HG03565 (cell line): ENCODE results near the gene DR1.
"Not testable (repeated sequence)": the region's sequence is repeated elsewhere in the genome, so short reads cannot be mapped to it uniquely, and the experiment has no call there.

Experiments used
- ATAC-seq: cut with Tn5 transposase; IDR thresholded peaks from one replicate; pipeline ENCODE4 v1.9.1; 2021; ENCODE audit warnings: mild to moderate bottlenecking, moderate library complexity; ENCODE audit not compliant: unreplicated experiment

Gene DR1

DNA sequence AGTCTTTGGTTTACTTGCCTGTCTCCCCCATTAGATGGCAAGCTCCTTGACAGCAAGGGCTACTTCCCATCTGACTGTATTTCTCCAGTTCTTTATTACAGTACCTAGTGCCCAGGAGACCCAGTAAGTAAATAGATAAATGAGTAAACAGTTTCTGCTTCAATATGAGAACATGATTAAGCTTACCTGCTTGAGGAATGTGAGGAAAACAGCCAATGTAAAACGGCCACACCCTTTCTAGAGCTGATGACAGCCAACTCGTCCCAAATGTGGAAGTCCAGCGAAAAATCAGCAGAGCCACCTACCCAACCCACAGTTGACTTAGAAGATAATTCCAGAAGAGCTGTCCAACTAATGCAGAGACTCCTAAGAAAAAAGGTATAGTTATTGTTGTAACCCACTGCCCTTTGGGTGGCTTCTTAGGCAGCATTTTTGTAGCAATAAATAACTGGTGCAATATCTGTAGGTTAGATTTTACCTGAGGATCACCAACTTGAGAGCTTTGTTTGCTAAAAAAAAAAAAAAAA lies 6.5 kb upstream of the DR1 start:
- no peak for ATAC-seq

DNA sequence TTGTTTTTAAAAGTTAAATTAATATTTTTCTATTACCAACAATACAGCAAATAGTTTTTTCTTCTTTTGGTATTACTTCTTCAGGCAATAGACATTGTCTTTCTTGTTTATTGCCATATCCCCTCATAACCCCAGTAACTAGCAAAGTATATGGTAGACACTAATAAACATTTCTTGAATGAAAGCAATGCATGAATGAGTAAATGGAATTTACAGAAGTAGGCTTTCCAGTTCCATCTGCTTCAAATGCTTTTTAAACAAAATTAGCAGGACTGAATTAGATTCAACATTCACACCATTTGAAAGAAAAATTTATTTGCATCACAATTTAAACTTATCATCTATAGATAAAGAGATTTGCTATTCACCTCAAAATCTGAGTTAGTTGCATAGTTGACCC lies 5.6 kb upstream of the DR1 start:
- no peak for ATAC-seq

DNA sequence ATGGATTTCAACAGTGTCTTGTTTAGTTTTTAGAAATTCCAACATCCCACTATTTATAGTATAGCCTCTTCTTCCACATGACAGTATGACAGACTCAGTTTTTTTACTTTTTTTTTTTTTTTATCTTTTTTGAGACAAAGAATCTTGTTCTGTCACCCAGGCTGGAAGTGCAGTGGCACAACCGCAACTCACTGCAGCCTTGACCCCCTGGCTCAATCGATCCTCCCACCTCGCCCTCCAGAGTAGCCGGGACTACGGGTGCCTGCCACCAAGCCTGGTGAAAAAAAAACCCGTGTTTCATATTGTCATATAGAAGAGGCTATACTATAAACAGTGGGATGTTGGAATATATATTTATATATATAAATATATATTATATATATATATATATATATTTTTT lies 1.2 kb upstream of the DR1 start:
- ATAC-seq = no peak

DNA sequence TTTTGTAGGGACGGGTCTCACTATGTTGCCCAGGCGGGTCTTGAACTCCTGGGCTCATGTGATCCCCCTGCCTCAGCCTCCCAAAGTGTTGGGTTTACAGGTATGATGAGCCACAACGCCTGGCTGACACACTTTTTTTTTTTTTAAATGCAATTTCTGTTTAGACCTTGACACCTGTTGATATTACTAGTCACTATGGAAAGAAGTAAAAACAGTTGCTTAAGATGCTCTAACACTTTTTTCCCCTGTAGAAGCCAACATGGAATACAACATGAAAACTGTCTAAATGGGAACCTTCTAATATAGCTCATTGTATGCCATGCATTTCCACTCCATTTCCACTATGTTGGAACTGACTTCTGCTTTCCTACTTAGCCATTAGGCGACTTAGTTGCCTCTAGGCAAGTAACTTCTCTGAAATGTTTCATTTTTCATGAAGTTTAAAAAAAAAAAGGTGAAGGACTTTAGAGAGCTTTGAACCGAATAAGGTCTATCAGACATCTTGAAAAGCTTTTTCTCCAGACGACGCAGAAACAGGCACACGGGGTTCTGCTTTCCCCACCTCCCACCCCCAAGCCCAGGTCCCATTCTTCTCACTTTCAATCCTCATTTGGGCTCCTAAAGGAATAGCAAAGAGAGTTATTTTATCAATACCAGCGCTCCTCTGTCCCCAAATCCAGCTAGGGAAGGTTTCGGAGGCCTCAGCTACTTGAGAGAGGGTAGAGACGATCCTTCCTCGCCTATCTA lies 648 bp upstream of the DR1 start:
- ATAC-seq = no peak

DNA sequence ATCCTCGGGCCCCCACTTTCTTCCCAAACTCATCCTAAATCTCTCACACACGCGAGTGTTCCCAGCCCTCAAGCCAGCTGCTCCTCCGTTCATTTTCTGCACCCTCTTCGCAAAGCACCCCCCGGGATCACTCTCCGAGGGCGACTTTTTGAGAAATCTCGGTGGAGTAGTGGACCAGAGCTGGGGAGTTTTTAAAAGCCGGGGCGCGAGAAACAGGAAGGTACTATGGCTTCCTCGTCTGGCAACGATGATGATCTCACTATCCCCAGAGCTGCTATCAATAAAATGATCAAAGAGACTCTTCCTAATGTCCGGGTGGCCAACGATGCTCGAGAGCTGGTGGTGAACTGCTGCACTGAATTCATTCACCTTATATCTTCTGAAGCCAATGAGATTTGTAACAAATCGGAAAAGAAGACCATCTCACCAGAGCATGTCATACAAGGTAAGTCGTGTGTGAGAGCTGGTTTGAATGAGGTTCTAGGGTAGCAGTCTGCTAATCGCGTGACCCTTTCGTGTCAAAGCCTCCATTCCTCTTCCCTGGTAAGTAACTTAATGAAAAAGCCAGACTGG lies 800 bp downstream of the DR1 start:
- no peak for ATAC-seq

DNA sequence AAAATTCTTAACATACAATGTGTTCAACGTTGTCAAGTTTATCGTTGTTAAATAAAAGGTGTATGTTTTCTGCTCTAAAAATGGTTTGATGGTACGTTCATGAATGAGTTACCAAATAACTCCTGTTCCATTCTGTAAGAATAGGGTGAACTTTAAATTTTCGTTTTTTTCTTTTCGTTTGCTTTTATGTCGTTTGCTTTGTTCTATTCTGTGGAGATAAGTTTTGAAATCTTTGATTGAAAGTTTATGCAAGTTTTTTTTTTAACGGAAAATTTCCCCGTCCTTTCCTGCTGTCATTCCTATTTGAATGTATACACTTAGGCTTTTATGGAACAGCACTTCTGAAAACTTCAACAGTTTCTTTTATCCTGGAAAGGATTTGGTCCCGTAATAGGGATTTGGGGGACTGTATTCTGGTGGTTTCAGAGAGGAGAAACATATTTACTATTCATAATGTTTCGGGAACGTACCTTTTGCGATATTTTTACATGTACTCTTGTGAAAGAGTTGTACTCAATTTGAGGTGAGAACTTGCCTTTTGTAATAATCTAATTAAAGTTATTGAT lies 1.7 kb downstream of the DR1 start:
- ATAC-seq = no peak

DNA sequence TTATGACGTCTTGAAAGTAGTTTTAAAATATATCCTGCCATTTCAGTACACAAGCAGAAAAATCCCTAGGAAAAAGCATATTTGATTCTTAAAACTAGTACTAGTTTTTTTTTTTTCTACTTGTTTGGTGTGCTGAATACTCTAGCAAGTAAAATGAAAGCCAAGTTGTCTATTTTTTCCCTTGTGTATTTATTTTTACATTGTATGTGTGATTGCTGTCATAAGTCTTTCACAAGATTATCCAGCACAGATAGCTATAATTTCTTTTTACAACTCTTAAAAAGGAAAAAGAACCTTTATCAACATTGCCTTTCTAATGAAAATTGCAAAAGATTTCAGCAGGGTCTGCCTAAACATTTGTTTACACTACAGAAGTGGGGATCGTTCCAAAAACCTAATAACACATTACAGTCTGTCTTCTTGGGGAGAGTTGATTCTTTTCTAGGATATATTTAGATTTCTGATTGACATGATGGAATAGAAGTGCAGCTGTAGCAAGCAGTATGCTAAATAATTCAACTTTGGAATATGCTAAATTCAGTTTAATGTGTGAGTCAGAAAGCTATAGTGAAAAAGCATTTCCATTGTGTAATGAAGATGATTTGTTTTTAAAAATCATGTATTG lies 2.5 kb downstream of the DR1 start:
- no peak for ATAC-seq

DNA sequence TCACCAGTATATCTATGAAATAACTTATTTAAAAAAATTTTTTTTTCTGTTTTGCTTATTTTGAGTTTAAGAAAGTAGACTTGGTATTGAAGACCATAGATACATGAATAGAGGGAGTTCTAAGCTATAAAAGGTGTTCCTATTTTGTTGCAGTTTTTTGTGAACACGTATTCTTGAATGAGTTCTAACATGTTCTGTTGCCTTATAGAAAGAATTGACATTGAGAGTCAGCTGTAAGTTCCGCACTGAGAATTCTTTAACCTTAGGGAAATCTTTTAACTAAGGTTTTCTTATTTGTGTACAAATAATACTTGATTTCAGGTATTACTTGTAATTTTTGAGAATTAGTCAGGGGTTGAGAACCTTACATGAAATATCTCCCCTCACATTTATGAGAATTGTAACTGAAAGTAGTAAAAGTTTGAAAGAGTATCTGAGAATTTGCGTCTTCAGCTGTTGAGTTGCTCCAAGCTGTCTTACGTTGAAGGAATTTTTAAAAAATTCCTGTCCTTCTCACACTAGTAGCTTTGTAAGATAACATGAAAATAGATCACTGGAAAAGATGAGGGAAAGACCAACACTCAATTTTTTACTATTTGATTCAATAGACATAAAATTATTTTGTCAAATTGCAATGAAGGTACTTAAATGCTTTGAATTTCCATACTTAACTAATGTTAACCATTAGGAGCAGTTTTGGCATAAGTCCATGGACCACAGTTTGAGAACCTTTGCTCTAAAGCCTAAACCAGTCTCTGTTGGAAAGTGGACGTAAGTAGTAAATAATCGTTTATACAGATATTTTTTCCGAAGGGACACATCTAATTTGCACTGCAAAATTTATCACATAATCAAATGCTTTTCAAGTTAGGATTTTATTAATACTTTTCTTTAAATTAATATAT lies 3.8 kb downstream of the DR1 start:
- ATAC-seq = no peak

DNA sequence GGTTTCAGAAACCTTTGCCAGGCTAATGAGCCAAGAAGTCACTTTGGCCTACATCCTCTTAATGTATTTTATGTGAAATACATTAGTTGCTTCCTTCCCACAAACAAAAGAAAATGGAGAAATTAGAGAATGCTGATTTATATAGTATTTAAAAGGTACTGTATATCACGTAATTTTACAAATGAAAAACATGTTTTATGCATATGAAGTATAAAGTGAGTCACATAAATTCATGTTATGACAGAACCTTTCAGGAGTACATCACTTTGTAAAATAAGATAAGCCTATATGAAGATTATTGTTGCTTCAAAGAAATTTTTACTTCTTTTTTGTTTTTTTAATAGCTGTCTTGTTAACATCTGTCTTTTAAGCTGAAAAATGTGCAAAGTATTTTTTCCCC lies 4.6 kb downstream of the DR1 start:
- no peak for ATAC-seq

DNA sequence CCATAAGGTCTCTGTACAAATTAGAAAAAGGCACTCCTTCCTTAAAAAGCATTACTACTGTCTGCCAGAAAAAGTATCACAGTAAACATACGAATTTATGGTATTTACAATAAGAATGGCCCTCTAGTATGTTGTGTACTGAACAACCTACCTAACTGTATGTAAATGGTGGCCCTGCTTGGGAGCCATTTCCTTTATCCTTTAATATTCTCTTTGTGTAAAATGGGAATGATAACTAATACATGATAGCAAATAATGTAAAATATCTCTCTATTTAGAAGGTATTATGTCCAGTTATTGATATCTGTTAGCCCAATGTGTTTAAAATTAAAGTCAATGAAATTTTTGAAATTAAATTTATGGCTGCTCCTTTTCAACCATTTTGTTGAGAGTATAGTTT lies 5.2 kb downstream of the DR1 start:
- ATAC-seq = no peak

DNA sequence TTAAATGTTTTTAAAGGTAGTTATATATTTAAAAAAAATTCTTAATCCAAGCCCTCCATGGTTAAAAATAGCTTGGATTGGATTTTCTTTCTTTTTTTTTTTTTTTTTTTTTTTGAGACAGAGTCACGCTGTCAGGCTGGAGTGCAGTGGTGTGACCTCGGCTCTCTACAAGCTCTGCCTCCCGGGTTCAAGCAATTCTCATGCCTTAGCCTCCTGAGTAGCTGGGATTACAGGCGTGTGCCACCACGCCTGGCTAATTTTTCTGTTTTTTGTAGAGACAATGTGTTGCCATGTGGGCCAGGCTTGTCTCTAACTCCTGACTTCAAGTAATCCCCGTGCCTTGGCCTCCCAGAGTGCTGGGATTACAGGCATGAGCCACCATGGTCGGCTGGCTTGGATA lies 5.6 kb downstream of the DR1 start:
- ATAC-seq = not testable (repeated sequence)

DNA sequence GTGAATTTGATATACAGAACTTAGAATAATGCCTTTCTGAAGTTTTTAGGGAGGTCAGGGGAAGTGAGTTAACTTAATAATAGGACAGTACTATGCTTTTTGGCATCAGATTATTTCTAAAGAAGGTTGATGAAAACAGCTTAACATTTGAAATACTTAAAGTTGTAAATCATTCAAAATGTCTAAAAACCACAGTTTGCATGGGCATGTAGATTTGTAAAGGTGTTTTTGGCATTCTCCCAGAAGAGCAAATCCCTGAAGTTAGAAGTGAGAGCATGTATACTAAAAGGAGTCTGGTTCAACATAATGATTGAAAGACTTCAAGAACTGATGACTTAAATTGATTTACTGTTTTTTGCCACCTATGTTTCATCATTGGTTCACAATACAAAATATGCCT lies 6.7 kb downstream of the DR1 start:
- ATAC-seq = no peak

DNA sequence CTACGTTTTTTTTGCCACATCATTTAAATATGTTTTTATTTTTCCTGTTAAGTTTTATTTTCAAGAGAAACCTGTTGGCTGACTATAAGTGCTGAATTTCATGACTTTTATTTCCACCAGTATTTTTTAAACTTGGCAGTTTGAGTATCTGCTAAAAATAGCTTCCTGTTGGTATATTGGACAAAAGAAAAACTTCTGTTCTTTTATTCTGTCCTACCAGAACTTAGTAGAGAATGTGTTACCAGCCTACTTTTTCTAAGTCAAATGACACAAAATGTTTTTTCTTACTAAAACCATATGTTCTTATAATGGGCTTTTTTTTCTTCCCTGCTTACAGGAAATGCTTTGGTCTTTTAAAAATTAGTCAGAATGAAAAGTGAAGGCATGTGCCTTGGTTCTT lies 7.6 kb downstream of the DR1 start:
- no peak for ATAC-seq

DNA sequence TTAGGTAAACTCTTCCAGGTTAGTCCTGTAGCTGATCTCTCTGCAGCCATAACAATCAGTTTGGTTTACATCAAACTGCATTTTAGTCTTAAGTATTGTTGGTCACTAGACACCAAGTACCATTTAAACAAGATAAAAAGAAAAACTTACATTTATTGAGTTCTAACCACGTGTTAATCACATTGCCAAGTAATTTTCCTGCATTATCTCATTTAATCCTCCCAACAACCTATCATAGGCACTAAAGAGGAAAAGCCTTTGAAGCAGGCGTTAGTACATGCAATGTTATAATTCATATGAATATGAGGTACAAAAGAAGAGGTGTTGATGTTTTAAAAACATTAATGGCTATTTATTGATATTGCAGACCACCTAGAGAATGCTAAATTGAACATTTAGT lies 9.0 kb downstream of the DR1 start:
- no peak for ATAC-seq

DNA sequence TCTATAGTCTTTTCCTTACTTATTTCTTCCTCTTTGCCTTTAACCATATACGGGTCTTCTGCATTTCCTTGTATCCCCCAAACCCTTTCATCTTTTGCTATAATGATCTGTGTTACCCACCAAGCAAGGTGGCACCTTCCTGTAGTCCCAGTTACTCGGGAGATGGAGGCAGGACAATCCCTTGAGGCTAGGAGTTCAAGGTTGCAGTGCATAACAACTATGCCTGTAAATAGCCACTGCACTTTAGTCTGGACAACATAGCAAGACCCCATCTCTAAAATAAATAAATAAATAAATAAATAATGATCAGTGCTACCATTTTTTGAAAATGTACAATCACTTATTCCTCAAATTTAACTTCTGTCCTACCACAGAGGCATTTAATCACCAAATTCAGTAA lies 11.5 kb downstream of the DR1 start:
- no peak for ATAC-seq

DNA sequence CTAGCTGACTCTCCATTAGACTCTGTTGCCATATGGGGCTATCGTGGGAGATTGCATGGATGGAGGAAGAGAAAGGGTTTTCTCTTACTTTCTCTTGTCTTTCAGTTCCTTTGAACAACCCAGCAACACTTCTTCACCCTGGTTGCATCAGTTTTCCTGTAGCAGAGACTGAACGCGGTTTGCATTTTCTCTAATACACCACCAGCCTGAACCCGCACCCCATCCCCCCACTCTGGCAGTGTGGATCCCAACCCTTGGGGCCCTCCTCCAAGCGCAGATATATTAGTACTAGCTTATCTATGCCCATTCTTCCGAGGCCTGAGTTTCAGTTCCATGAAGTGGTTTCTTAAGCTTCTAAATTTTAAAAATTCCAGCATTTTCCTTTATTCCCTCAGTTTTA lies 12.6 kb downstream of the DR1 start:
- no peak for ATAC-seq

DNA sequence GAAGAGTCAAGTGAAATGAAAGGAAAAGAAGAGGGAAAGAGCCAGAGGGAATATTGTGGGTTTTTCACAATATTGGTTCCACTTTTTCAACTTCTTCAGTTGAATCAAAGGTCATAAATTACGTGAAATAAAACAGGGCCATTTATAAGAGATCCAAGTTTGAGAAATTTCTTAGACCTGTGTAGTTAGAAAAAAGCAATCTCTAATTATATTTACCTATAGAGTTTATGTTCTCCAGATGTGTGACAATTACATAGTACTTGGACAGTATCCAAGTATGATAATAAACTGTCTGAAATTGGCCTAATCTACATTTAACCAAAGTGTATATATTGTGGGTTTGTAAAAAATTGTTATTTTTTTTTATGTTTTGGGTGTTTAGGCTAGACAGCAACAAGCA lies 14.4 kb downstream of the DR1 start:
- ATAC-seq = no peak

DNA sequence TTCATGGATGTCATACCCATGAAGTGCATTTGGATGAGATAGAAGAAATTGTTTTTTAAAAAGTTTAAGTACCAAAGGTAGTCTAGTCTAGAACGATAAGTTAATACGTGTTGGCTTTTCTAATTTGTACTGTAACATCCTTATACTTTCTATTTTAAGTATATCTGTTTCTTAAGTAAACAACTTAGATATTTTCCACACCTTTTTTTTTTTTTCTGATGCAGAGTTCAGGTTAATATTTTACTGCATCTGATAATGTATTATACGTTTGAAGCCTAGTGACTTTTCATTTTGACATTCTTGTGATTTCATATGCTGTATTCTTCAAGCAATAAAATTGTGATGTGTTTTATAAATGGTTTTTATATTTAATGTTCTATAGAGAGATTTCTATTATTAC lies 16.5 kb downstream of the DR1 start:
- ATAC-seq = no peak

DNA sequence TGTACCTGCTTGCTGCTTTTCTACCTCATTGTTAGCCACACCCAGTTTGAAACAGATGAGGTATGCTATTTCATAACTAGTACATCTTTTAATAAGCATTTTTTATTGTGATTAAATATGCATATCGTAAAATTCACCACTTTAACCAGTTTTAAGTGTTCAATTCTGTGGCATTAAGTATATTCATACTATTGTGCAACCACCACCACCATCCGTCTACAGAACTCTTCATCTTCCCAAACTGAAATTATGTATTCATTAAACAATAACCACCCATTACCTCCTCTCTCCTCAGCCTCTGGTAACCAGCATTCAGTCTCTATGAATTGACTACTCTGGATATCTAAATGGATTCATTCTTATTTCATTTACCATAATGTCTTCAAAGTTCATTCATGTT lies 20.1 kb downstream of the DR1 start:
- no peak for ATAC-seq

DNA sequence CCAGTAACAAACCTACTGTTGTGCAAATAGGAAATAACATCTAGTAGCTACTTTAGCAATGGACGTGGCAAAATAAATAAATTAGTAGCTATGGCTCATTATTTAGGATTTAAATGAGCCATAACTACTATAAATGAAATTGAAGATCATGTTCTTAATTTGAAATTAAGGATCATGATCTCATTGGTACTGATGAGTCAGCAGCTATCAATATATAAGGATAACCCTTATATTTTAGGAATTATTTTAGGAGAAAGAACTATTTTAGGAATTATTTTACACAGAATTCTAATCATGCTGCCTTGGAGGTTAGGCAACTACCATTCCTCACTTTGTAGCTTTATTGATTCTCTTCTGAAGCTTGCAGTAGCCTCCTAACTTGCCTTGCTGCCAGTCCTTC lies 24.0 kb downstream of the DR1 start:
- no peak for ATAC-seq
